Lower leg skin (tissue), 4 donors: ENCODE data around the gene TNPO1. TPM values are rescaled to one million over a fixed set of nuclear protein-coding genes. Genes with fewer than 3 reads are reported as not detected.

Experiments
- DNase-seq, 2 donors: peaks; one replicate each; pipeline ENCODE4 v3.0.0-alpha.2; 2019; ENCODE audit warnings: low spot score in 2 of 2
- H3K4me3 ChIP-seq: fragments of 200-600 bp; sonication (generic); 2 replicates; pipeline ENCODE4 v1.5.1; 2017; ENCODE audit warnings: mild to moderate bottlenecking, low read depth; ENCODE audit not compliant: poor library complexity, severe bottlenecking
- POLR2A ChIP-seq, 2 donors: fragments of 450-650 bp; IDR thresholded peaks; one replicate each; pipeline ENCODE4 v1.6.1; 2016 to 2017; ENCODE audit warnings: antibody characterized with exemption in 2 of 2, mild to moderate bottlenecking in 1 of 2, moderate library complexity in 1 of 2
- WGBS, 2 donors: methylation state at CpG; one replicate each; pipeline ENCODE4 v1.1.5; 2018; 5-methylcytosine and 5-hydroxymethylcytosine counted together
- intact Hi-C: fragments of 100-400 bp; cut with DNase I; formaldehyde crosslinking; loops from one replicate; pipeline ENCODE4 v1.15.0; 2023; ENCODE audit warnings: low total_unique reads
- total RNA-seq, 4 donors: library from RNA; depleted of rRNA; stranded (reverse); fragments of >200 nt; gene quantifications; one replicate each; pipeline ENCODE4 v1.1.0, GENCODE V29; 2016
- TF ChIP-seq, protein P1 (sequence below), 3 donors: fragments of 450-650 bp; IDR thresholded peaks; one replicate each; pipeline ENCODE4 v1.5.1; 2016; ENCODE audit warnings: antibody characterized with exemption in 3 of 3, mild to moderate bottlenecking in 3 of 3, moderate library complexity in 2 of 3

The TNPO1 gene
- total RNA-seq, 4 donors from 2014 or later, result 55.5 to 83.4 (median 66.2) TPM

DNA sequence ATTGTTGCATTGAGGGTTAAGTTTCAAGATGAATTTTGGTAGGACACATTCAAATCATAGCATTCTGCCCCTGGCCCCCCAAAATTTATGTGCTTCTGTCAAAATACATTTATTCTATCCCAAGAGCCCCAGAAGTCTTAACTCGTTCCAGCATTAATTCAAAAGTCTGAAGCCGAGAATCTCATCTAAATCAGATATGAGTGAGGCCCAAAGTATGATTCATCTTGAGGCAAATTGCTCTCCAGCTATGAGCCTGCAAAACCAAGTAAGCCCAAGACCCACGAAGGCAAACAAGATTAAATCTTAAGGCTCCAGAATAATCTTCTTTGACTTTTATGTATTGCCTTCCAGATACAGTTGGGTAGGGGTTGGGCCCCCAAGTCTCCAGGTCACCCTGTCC, 19.2 kb downstream of the TNPO1 start:
- TF ChIP-seq POLR2A (IDR thresholded peaks at IDR 0.05), result no peak
- TF ChIP-seq, protein P1, sequence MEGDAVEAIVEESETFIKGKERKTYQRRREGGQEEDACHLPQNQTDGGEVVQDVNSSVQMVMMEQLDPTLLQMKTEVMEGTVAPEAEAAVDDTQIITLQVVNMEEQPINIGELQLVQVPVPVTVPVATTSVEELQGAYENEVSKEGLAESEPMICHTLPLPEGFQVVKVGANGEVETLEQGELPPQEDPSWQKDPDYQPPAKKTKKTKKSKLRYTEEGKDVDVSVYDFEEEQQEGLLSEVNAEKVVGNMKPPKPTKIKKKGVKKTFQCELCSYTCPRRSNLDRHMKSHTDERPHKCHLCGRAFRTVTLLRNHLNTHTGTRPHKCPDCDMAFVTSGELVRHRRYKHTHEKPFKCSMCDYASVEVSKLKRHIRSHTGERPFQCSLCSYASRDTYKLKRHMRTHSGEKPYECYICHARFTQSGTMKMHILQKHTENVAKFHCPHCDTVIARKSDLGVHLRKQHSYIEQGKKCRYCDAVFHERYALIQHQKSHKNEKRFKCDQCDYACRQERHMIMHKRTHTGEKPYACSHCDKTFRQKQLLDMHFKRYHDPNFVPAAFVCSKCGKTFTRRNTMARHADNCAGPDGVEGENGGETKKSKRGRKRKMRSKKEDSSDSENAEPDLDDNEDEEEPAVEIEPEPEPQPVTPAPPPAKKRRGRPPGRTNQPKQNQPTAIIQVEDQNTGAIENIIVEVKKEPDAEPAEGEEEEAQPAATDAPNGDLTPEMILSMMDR (IDR thresholded peaks at IDR 0.05), result no peak
- no peak for DNase-seq
- intact Hi-C loops, result no loop called here
- WGBS, 2 donors, result 63 to 67% methylated on average over 3 of the region's 3 CpGs
- no peak overlapping the region for H3K4me3 ChIP-seq

DNA sequence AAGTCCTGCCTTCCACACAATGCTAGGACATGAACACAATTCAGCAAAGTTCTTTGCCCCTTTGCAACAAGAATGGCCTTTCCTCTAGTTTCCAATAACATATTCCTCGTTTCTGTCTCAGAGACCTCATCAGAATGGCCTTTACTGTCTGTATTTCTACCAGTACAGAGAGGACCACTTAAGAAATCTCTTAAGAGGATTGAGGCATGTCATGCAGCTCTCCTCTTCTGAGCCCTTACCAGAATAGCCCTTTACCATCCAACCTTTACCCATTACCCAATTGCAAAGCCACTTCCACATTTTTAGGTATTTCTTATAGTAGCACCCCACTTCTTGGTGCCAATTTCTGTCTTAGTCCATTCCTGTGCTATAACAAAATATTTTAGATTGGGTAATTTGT, 20.3 kb downstream of the TNPO1 start:
- 88 to 90% methylated on average over 1 of the region's 1 CpG for WGBS, 2 donors
- intact Hi-C loops, result no loop called here
- no peak overlapping the region for H3K4me3 ChIP-seq
- no peak for DNase-seq
- TF ChIP-seq, protein P1 (IDR thresholded peaks at IDR 0.05), result no peak
- no peak for TF ChIP-seq POLR2A (IDR thresholded peaks at IDR 0.05)

GRCh38 chr5:72837524-72838096, 21.1 kb downstream of the TNPO1 start:
- no peak for DNase-seq
- TF ChIP-seq, protein P1 (IDR thresholded peaks at IDR 0.05), result no peak
- no peak for TF ChIP-seq POLR2A (IDR thresholded peaks at IDR 0.05)
- no peak overlapping the region for H3K4me3 ChIP-seq
- intact Hi-C loops, result no loop called here
- WGBS, 2 donors, result 66 to 67% methylated on average over 4 of the region's 4 CpGs

GRCh38 chr5:72840041-72840440, 23.6 kb downstream of the TNPO1 start:
- WGBS, 2 donors, result 56 to 69% methylated on average over 5 of the region's 5 CpGs
- H3K4me3 ChIP-seq, result no peak overlapping the region
- DNase-seq, result no peak
- TF ChIP-seq POLR2A (IDR thresholded peaks at IDR 0.05), result no peak
- TF ChIP-seq, protein P1 (IDR thresholded peaks at IDR 0.05), result no peak
- intact Hi-C loops, result no loop called here

GRCh38 chr5:72841756-72842535, 25.5 kb downstream of the TNPO1 start:
- DNase-seq, result no peak
- 96 to 97% methylated on average over 1 of the region's 1 CpG for WGBS, 2 donors
- no peak for TF ChIP-seq POLR2A (IDR thresholded peaks at IDR 0.05)
- TF ChIP-seq, protein P1 (IDR thresholded peaks at IDR 0.05), result no peak
- intact Hi-C loops, result no loop called here
- H3K4me3 ChIP-seq, result no peak overlapping the region
